ENCODE measurements around the gene CLDND1. TPM values are rescaled to one million over a fixed set of nuclear protein-coding genes. Genes with fewer than 3 reads are reported as not detected.

The CLDND1 gene
- polyA plus RNA-seq, 1 experiment, result 73.8 TPM

GRCh38 chr3:98558100-98558827, 35.6 kb upstream of the CLDND1 start:
- Histone ChIP-seq H3K4me3 (ENCODE audit: low read depth, low read length) (no peak overlapping the region), H3K36me3 (ENCODE audit: control insufficient read depth, insufficient read depth, low read length) (no peaks in the 10 kb centered on the region), H3K27me3 (ENCODE audit: control insufficient read depth, insufficient read depth, low read length) (no peaks in the 10 kb centered on the region; the same call in 1 of the 2 replicates)
- TF ChIP-seq CTCF (IDR thresholded peaks at IDR 0.05; ENCODE audit: insufficient read depth, low read depth, low read length), result no peak
- DNase-seq (ENCODE audit: low read depth), result no peak
- CTCF ChIA-PET, result interaction anchor here (0.9 kb wide), 1 partner anchor 39 kb away, joined by 3 read pairs; no protein-coding TSS in a partner anchor
- POLR2A ChIA-PET, result no interaction called here

- CTCF ChIA-PET, result no interaction called here
- H3K4me3 ChIP-seq (ENCODE audit: low read depth, low read length), result no peak overlapping the region
- H3K27me3 ChIP-seq (ENCODE audit: control insufficient read depth, insufficient read depth, low read length), result no peaks in the 10 kb centered on the region; the same call in 1 of the 2 replicates
- POLR2A ChIA-PET, result no interaction called here
- no peaks in the 10 kb centered on the region for H3K36me3 ChIP-seq (ENCODE audit: control insufficient read depth, insufficient read depth, low read length)
- DNase-seq (ENCODE audit: low read depth), result no peak
- TF ChIP-seq CTCF (IDR thresholded peaks at IDR 0.05; ENCODE audit: insufficient read depth, low read depth, low read length), result no peak
These were observed 34.8 kb upstream of the CLDND1 start for GRCh38 chr3:98557324-98558010.

GRCh38 chr3:98556164-98557130, 33.7 kb upstream of the CLDND1 start:
- CTCF ChIA-PET, result interaction anchor here (1.5 kb wide), 1 partner anchor 17 kb away, joined by 3 read pairs; no protein-coding TSS in a partner anchor
- no peaks in the 10 kb centered on the region for H3K36me3 ChIP-seq (ENCODE audit: control insufficient read depth, insufficient read depth, low read length)
- no peak overlapping the region for H3K4me3 ChIP-seq (ENCODE audit: low read depth, low read length)
- no peak for DNase-seq (ENCODE audit: low read depth)
- POLR2A ChIA-PET, result no interaction called here
- H3K27me3 ChIP-seq (ENCODE audit: control insufficient read depth, insufficient read depth, low read length), result peaks cover 2% of the 10 kb centered on the region; the same call in 1 of the 2 replicates
- TF ChIP-seq CTCF (IDR thresholded peaks at IDR 0.05; ENCODE audit: insufficient read depth, low read depth, low read length), result no peak

GRCh38 chr3:98555025-98555379, 32.3 kb upstream of the CLDND1 start:
- CTCF ChIA-PET, result no interaction called here
- H3K36me3 ChIP-seq (ENCODE audit: control insufficient read depth, insufficient read depth, low read length), result no peaks in the 10 kb centered on the region
- no peak overlapping the region for H3K4me3 ChIP-seq (ENCODE audit: low read depth, low read length)
- no peak for DNase-seq (ENCODE audit: low read depth)
- peaks cover 6% of the 10 kb centered on the region for H3K27me3 ChIP-seq (ENCODE audit: control insufficient read depth, insufficient read depth, low read length)
- POLR2A ChIA-PET, result no interaction called here
- no peak for TF ChIP-seq CTCF (IDR thresholded peaks at IDR 0.05; ENCODE audit: insufficient read depth, low read depth, low read length)

GRCh38 chr3:98554580-98554979, 31.9 kb upstream of the CLDND1 start:
- peaks cover 6% of the 10 kb centered on the region for H3K27me3 ChIP-seq (ENCODE audit: control insufficient read depth, insufficient read depth, low read length)
- no peaks in the 10 kb centered on the region for H3K36me3 ChIP-seq (ENCODE audit: control insufficient read depth, insufficient read depth, low read length)
- ChIA-PET POLR2A (no interaction called here), CTCF (no interaction called here)
- no peak overlapping the region for H3K4me3 ChIP-seq (ENCODE audit: low read depth, low read length)
- TF ChIP-seq CTCF (IDR thresholded peaks at IDR 0.05; ENCODE audit: insufficient read depth, low read depth, low read length), result no peak
- no peak for DNase-seq (ENCODE audit: low read depth)

Data from BJ (cell line).